ELR (cell line): Measurements from ENCODE around the gene SMC1A.
"Not testable (repeated sequence)": the region's sequence is repeated elsewhere in the genome, so short reads cannot be mapped to it uniquely, and the experiment has no call there.

Experiments used
- DNase-seq: peaks from one replicate; pipeline ENCODE4 v3.0.0-alpha.2; 2015; ENCODE audit warnings: low read depth

SMC1A gene

GRCh38 chrX:53422086-53422860, at the start of gene SMC1A:
TSS of gene SMC1A (minus strand) at chrX:53422654. CDS start at chrX:53422600, 54 bp downstream.
- peak; percentile 97 for DNase-seq

GRCh38 chrX:53471346-53471745, 48.9 kb upstream of the SMC1A start:
- no peak for DNase-seq

GRCh38 chrX:53468659-53469058, 46.2 kb upstream of the SMC1A start:
- not testable (repeated sequence) for DNase-seq

GRCh38 chrX:53458082-53458481, 35.6 kb upstream of the SMC1A start:
- peak; percentile 36 for DNase-seq

- peak; percentile 79 for DNase-seq
Observed at GRCh38 chrX:53456254-53456653, 33.8 kb upstream of the SMC1A start.

GRCh38 chrX:53452812-53453211, 30.4 kb upstream of the SMC1A start:
- DNase-seq, result no peak

GRCh38 chrX:53449632-53450031, 27.2 kb upstream of the SMC1A start:
- peak; percentile 48 for DNase-seq

GRCh38 chrX:53447441-53447840, 25.0 kb upstream of the SMC1A start:
- no peak for DNase-seq

GRCh38 chrX:53445977-53446376, 23.5 kb upstream of the SMC1A start:
- DNase-seq, result peak; percentile 59

GRCh38 chrX:53442322-53442631, 19.8 kb upstream of the SMC1A start:
- DNase-seq, result no peak

- DNase-seq, result peak; percentile 80
Observed at GRCh38 chrX:53441531-53442321, 19.3 kb upstream of the SMC1A start.

GRCh38 chrX:53440621-53441517, 18.4 kb upstream of the SMC1A start:
- peak; percentile 69 for DNase-seq

- no peak for DNase-seq
Observed at GRCh38 chrX:53440101-53440500, 17.6 kb upstream of the SMC1A start.

- no peak for DNase-seq
Observed at GRCh38 chrX:53438832-53439230, 16.4 kb upstream of the SMC1A start.

GRCh38 chrX:53438174-53438831, 15.8 kb upstream of the SMC1A start:
- no peak for DNase-seq

- DNase-seq, result no peak
Observed at GRCh38 chrX:53437206-53437605, 14.8 kb upstream of the SMC1A start.

GRCh38 chrX:53435997-53436396, 13.5 kb upstream of the SMC1A start:
- DNase-seq, result peak; percentile 80

GRCh38 chrX:53433651-53434639, 11.5 kb upstream of the SMC1A start, which contains the start of gene HSD17B10:
TSS of gene HSD17B10 (minus strand) at chrX:53434370. CDS start at chrX:53434345, 25 bp downstream.
- peak; percentile 88 for DNase-seq

GRCh38 chrX:53430231-53430630, 7.8 kb upstream of the SMC1A start:
- no peak for DNase-seq

GRCh38 chrX:53429755-53430154, 7.3 kb upstream of the SMC1A start:
- DNase-seq, result no peak
